NB4 (cell line): ENCODE data around the gene ANAPC16.

Experiments
- CTCF ChIP-seq: IDR thresholded peaks from one replicate; pipeline ENCODE4 v1.5.1; 2012; ENCODE audit warnings: low read depth, low read length
- MYC ChIP-seq: IDR thresholded peaks from 2 replicates; pipeline ENCODE4 v1.6.1; 2011; ENCODE audit warnings: low read depth, low read length
- POLR2A ChIP-seq: IDR thresholded peaks from 2 replicates; pipeline ENCODE4 v1.6.1; 2011; ENCODE audit warnings: mild to moderate bottlenecking; ENCODE audit not compliant: insufficient read length; ENCODE audit errors: extremely low read depth
- TF ChIP-seq, protein P1 (sequence below): IDR thresholded peaks from 2 replicates; pipeline ENCODE4 v1.6.1; 2011; ENCODE audit warnings: low read depth, low read length

GRCh38 chr10:72244573-72245038 lies 28.8 kb downstream of the ANAPC16 start:
- TF ChIP-seq POLR2A (no peak), CTCF (no peak), MYC (no peak)
- TF ChIP-seq, protein P1, sequence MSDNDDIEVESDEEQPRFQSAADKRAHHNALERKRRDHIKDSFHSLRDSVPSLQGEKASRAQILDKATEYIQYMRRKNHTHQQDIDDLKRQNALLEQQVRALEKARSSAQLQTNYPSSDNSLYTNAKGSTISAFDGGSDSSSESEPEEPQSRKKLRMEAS = no peak
